Measurements from ENCODE around the gene ADD2.

The ADD2 gene

GRCh38 chr2:70708376-70709199 is 59.4 kb downstream of the ADD2 start:
- no peaks in the 10 kb centered on the region for H3K27me3 ChIP-seq (ENCODE audit: insufficient read depth, low read length)
- no peak overlapping the region for H3K9ac ChIP-seq (ENCODE audit: low read depth, low read length)
- peaks cover 61% of the 10 kb centered on the region for H3K36me3 ChIP-seq (ENCODE audit: insufficient read depth, low read length)
- peaks cover 18% of the 10 kb centered on the region for H3K4me1 ChIP-seq (ENCODE audit: insufficient read depth, low read length)
- 90% methylated on average over 3 of the region's 3 CpGs for WGBS
- H3K27ac ChIP-seq (ENCODE audit: low read depth, low read length), result no peak overlapping the region
- no peak overlapping the region for H3K4me3 ChIP-seq (ENCODE audit: low read length)
- H3K9me3 ChIP-seq (ENCODE audit: insufficient read depth, low read depth, low read length), result no peaks in the 10 kb centered on the region

DNA sequence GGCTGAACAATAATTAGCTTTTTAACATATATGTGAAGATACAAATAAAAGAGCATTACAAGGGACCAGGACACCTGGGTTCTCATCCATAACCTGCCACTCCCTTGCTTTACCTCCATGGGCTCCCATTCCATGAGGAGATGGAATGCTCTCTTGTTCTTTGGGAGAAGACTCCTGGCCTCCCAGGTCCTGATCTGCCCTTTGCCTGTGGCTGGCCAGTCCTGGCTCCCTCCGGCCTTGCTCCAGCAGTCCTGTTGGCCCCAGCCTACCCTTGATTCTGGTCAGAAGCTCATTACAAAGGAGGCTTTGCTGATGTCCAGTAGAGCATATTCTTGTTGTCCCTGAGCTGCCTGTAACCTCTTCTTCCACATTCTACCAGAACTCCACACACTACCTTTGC is 60.3 kb downstream of the ADD2 start:
- peaks cover 18% of the 10 kb centered on the region for H3K4me1 ChIP-seq (ENCODE audit: insufficient read depth, low read length)
- no peak overlapping the region for H3K27ac ChIP-seq (ENCODE audit: low read depth, low read length)
- 88% methylated on average over 1 of the region's 1 CpG for WGBS
- H3K36me3 ChIP-seq (ENCODE audit: insufficient read depth, low read length), result peaks cover 65% of the 10 kb centered on the region
- no peak overlapping the region for H3K4me3 ChIP-seq (ENCODE audit: low read length)
- no peaks in the 10 kb centered on the region for H3K27me3 ChIP-seq (ENCODE audit: insufficient read depth, low read length)
- no peaks in the 10 kb centered on the region for H3K9me3 ChIP-seq (ENCODE audit: insufficient read depth, low read depth, low read length)
- no peak overlapping the region for H3K9ac ChIP-seq (ENCODE audit: low read depth, low read length)

GRCh38 chr2:70706026-70706795 is 61.8 kb downstream of the ADD2 start:
- Histone ChIP-seq H3K4me3 (ENCODE audit: low read length) (no peak overlapping the region), H3K4me1 (ENCODE audit: insufficient read depth, low read length) (peaks cover 13% of the 10 kb centered on the region), H3K9ac (ENCODE audit: low read depth, low read length) (no peak overlapping the region), H3K27ac (ENCODE audit: low read depth, low read length) (no peak overlapping the region), H3K27me3 (ENCODE audit: insufficient read depth, low read length) (no peaks in the 10 kb centered on the region), H3K9me3 (ENCODE audit: insufficient read depth, low read depth, low read length) (no peaks in the 10 kb centered on the region), H3K36me3 (ENCODE audit: insufficient read depth, low read length) (peaks cover 53% of the 10 kb centered on the region)
- 95% methylated on average over 36 of the region's 36 CpGs for WGBS

DNA sequence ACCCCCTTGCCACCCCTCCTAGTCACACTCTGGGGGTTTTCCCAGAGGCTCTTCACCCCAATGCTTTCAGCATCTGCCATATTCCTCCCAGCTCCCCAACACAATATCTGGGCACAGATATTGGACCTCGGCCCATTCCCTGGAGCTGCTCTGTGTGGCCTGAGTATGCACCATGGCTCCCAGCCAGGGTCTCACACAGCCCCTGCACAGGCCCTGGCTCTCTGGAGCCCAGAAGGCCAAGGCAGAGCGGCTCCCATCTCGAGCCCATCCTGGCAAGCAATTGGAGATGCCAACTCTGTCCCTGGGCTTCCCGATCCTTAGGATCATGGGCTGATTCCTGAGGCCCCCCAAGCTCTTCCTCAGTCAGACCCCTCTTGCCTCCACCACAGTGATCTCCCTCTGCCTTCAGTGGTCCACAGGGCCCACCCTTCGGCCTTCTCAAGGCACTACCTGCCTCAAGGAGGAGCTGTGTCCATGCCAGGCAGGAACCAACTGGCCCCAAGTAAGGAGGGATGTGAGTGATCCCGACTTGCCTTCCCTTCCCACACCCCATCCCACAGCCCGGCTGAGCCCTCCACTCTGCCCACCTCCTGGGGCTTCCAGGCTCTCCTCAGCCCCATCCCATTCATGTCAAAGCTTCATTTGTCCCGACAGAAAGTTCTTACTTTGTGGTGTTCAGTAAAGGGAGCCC is 62.7 kb downstream of the ADD2 start:
- H3K4me1 ChIP-seq (ENCODE audit: insufficient read depth, low read length), result peaks cover 4% of the 10 kb centered on the region
- no peak overlapping the region for H3K4me3 ChIP-seq (ENCODE audit: low read length)
- peaks cover 44% of the 10 kb centered on the region for H3K36me3 ChIP-seq (ENCODE audit: insufficient read depth, low read length)
- H3K27ac ChIP-seq (ENCODE audit: low read depth, low read length), result no peak overlapping the region
- no peaks in the 10 kb centered on the region for H3K27me3 ChIP-seq (ENCODE audit: insufficient read depth, low read length)
- no peak overlapping the region for H3K9ac ChIP-seq (ENCODE audit: low read depth, low read length)
- H3K9me3 ChIP-seq (ENCODE audit: insufficient read depth, low read depth, low read length), result no peaks in the 10 kb centered on the region
- WGBS, result 90% methylated on average over 8 of the region's 8 CpGs

GRCh38 chr2:70703900-70704549 is 64.0 kb downstream of the ADD2 start:
- no peaks in the 10 kb centered on the region for H3K27me3 ChIP-seq (ENCODE audit: insufficient read depth, low read length)
- no peak overlapping the region for H3K9ac ChIP-seq (ENCODE audit: low read depth, low read length)
- H3K9me3 ChIP-seq (ENCODE audit: insufficient read depth, low read depth, low read length), result no peaks in the 10 kb centered on the region
- H3K4me1 ChIP-seq (ENCODE audit: insufficient read depth, low read length), result no peaks in the 10 kb centered on the region
- 93% methylated on average over 9 of the region's 9 CpGs for WGBS
- H3K36me3 ChIP-seq (ENCODE audit: insufficient read depth, low read length), result peaks cover 43% of the 10 kb centered on the region
- H3K4me3 ChIP-seq (ENCODE audit: low read length), result no peak overlapping the region
- no peak overlapping the region for H3K27ac ChIP-seq (ENCODE audit: low read depth, low read length)

DNA sequence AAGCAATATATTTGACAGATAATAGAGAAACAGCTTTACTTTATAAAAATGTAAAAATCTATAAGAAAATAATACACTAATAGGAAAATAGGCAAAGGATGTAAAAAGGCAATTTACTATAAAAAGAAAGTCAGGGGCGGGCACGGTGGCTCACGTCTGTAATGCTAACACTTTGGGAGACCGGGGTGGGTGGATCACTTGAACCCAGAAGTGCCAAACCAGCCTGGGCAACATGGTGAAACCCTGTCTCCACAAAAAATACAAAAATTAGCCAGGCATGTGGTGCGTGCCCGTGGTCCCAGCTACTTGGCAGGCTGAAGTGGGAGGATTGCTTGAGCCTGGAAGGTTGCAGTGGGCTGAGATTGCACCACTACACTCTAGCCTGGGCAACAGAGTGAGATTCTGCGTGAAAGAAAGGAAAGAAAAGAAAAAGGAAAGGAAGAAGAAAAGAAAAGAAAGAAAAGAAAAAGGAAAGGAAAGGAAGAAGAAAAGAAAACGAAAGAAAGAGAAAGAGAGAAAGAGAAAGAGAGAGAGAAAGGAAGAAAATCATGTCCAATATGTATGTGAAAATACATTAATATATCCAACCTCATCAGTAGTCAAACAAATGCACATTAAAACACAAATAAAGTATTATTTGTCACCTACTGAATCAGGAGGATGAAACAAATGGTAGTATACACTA is 65.1 kb downstream of the ADD2 start:
- no peak overlapping the region for H3K4me3 ChIP-seq (ENCODE audit: low read length)
- H3K27me3 ChIP-seq (ENCODE audit: insufficient read depth, low read length), result no peaks in the 10 kb centered on the region
- H3K36me3 ChIP-seq (ENCODE audit: insufficient read depth, low read length), result peaks cover 50% of the 10 kb centered on the region
- no peaks in the 10 kb centered on the region for H3K4me1 ChIP-seq (ENCODE audit: insufficient read depth, low read length)
- no peaks in the 10 kb centered on the region for H3K9me3 ChIP-seq (ENCODE audit: insufficient read depth, low read depth, low read length)
- no peak overlapping the region for H3K9ac ChIP-seq (ENCODE audit: low read depth, low read length)
- H3K27ac ChIP-seq (ENCODE audit: low read depth, low read length), result no peak overlapping the region
- 95% methylated on average over 8 of the region's 8 CpGs for WGBS

- 94% methylated on average over 3 of the region's 3 CpGs for WGBS
- Histone ChIP-seq H3K36me3 (ENCODE audit: insufficient read depth, low read length) (peaks cover 58% of the 10 kb centered on the region), H3K9ac (ENCODE audit: low read depth, low read length) (no peak overlapping the region), H3K9me3 (ENCODE audit: insufficient read depth, low read depth, low read length) (no peaks in the 10 kb centered on the region), H3K4me3 (ENCODE audit: low read length) (no peak overlapping the region), H3K27ac (ENCODE audit: low read depth, low read length) (no peak overlapping the region), H3K27me3 (ENCODE audit: insufficient read depth, low read length) (no peaks in the 10 kb centered on the region), H3K4me1 (ENCODE audit: insufficient read depth, low read length) (no peaks in the 10 kb centered on the region)
Measured at GRCh38 chr2:70698847-70699246, 69.2 kb downstream of the ADD2 start.

- H3K4me3 ChIP-seq (ENCODE audit: low read length), result no peak overlapping the region
- no peak overlapping the region for H3K9ac ChIP-seq (ENCODE audit: low read depth, low read length)
- no peaks in the 10 kb centered on the region for H3K4me1 ChIP-seq (ENCODE audit: insufficient read depth, low read length)
- H3K27ac ChIP-seq (ENCODE audit: low read depth, low read length), result no peak overlapping the region
- peaks cover 58% of the 10 kb centered on the region for H3K36me3 ChIP-seq (ENCODE audit: insufficient read depth, low read length)
- H3K9me3 ChIP-seq (ENCODE audit: insufficient read depth, low read depth, low read length), result no peaks in the 10 kb centered on the region
- H3K27me3 ChIP-seq (ENCODE audit: insufficient read depth, low read length), result no peaks in the 10 kb centered on the region
- WGBS, result 94% methylated on average over 11 of the region's 12 CpGs
Measured at GRCh38 chr2:70697603-70698383, 70.2 kb downstream of the ADD2 start.

DNA sequence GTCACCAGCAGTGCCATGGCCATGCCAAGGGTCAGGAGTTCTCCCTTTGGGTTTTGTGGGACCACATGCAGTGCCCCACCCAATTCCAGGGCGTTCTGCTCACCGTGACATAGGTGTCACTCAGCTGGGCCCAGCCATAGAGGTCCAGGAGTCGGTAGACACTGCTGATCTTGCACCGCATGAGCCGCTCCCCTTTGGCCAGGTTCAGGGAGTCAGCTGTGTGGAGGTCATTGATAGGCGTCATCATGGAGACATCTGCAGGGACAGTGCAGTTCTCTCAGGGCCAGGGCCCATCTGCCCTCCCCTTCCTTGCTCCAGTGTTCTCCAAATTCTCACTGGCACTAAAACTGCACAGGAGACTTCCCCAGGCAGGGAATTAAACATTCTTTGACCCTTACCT is 71.9 kb downstream of the ADD2 start:
- H3K9ac ChIP-seq (ENCODE audit: low read depth, low read length), result no peak overlapping the region
- H3K27ac ChIP-seq (ENCODE audit: low read depth, low read length), result no peak overlapping the region
- WGBS, result 96% methylated on average over 6 of the region's 6 CpGs
- H3K36me3 ChIP-seq (ENCODE audit: insufficient read depth, low read length), result peaks cover 75% of the 10 kb centered on the region
- no peaks in the 10 kb centered on the region for H3K27me3 ChIP-seq (ENCODE audit: insufficient read depth, low read length)
- no peak overlapping the region for H3K4me3 ChIP-seq (ENCODE audit: low read length)
- H3K9me3 ChIP-seq (ENCODE audit: insufficient read depth, low read depth, low read length), result no peaks in the 10 kb centered on the region
- no peaks in the 10 kb centered on the region for H3K4me1 ChIP-seq (ENCODE audit: insufficient read depth, low read length)

DNA sequence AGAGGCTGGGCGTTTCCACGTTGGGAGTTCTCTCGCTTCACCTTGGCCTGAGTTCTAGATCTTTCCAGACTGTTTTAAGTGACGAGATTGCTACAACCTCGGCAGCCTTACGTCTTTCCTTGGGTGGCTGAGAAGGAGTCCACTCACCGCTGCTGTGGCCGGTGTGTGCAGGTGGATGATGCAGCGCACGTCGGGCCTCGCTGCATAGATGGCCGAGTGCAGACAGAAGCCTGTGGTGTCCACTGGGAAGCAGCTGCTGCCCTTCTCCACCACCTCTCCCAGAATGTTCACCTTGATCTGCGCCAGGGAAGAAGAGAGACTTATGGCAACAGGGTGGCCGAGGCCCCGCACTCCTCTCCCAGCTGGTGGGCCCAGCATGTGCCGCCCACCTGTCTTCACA is 75.7 kb downstream of the ADD2 start:
- H3K36me3 ChIP-seq (ENCODE audit: insufficient read depth, low read length), result peaks cover 95% of the 10 kb centered on the region
- H3K9ac ChIP-seq (ENCODE audit: low read depth, low read length), result no peak overlapping the region
- peaks cover 2% of the 10 kb centered on the region for H3K4me1 ChIP-seq (ENCODE audit: insufficient read depth, low read length)
- H3K9me3 ChIP-seq (ENCODE audit: insufficient read depth, low read depth, low read length), result no peaks in the 10 kb centered on the region
- 96% methylated on average over 17 of the region's 17 CpGs for WGBS
- H3K27me3 ChIP-seq (ENCODE audit: insufficient read depth, low read length), result no peaks in the 10 kb centered on the region
- H3K4me3 ChIP-seq (ENCODE audit: low read length), result no peak overlapping the region
- H3K27ac ChIP-seq (ENCODE audit: low read depth, low read length), result no peak overlapping the region

Measured in HUES64 (cell line).